ENCODE data around the gene ACACA. TPM values are rescaled to one million over a fixed set of nuclear protein-coding genes. Genes with fewer than 3 reads are reported as not detected.

Gene ACACA
- total and polyA plus RNA-seq, 9 of the 15 experiments (the other 6 are each of a cell fraction or from before 2014, with no cell fraction given) = 35.9 to 135 (median 88.4) TPM

DNA sequence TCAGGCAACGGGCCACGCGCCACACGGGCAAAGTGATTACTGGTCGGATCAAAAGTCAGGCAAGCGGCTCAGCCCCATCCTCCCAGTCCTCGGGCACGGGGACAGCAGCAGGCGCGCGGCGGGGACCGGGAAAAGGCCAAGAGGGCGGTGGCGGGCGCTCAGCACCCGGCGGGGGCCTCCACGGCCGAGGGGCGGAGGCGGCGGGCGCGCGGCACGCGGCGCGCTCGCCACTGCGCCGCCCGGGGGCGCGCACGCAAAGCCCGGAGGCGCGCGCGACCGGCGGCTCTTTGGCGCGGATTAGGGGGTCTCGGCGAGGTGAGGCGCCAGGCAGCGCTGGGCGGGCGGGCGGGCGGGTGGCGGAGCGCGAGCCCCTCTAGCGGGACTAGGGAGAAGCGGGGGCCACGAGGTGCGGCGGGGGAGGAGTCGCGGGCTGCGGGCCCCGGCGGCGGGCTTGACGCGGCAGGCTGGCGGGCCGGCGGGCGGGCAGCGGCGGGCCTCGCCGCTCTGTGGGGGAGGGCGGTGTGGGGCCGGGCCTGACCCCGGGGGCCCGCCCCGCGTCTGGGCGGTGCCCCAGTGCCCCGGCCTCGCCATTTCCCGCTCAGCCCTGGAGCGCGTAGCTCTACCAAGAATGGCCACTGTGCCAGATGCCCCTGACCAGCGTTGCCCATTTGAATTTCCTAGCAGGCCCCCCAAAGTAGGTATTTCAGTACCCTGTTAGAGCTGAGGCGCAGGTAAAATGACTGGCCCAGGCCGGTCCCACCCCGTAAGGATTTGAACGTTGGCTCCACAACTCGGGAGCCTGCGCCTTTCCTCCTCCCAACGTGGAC lies at the start of gene ACACA, which contains the start of gene TADA2A (continued):
- TF ChIP-seq, protein P1, sequence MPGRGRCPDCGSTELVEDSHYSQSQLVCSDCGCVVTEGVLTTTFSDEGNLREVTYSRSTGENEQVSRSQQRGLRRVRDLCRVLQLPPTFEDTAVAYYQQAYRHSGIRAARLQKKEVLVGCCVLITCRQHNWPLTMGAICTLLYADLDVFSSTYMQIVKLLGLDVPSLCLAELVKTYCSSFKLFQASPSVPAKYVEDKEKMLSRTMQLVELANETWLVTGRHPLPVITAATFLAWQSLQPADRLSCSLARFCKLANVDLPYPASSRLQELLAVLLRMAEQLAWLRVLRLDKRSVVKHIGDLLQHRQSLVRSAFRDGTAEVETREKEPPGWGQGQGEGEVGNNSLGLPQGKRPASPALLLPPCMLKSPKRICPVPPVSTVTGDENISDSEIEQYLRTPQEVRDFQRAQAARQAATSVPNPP (IDR thresholded peaks at IDR 0.05; ENCODE audit: borderline replicate concordance, insufficient read depth, insufficient read length) = no peak
- TF ChIP-seq CTBP1 (IDR thresholded peaks at IDR 0.05; ENCODE audit: borderline replicate concordance) (no peak; the same call in 1 of the 2 replicates), MCM2 (IDR thresholded peaks at IDR 0.05; ENCODE audit: low read depth) (no peak), ZNF384 (IDR thresholded peaks at IDR 0.05; ENCODE audit: low read depth, low read length) (no peak), HMG20B (CRISPR knock-in tag; IDR thresholded peaks at IDR 0.05) (no peak), RUNX1 (IDR thresholded peaks at IDR 0.05; ENCODE audit: low read depth) (no peak), STAG1 (CRISPR knock-in tag; IDR thresholded peaks at IDR 0.05; ENCODE audit: borderline replicate concordance) (no peak), ZKSCAN3 (CRISPR knock-in tag; IDR thresholded peaks at IDR 0.05) (no peak), ELF2 (CRISPR knock-in tag; IDR thresholded peaks at IDR 0.05) (0 out of 2 replicates have a peak, but pooled peaks have one; percentile 20), ATF1 (CRISPR knock-in tag; IDR thresholded peaks at IDR 0.05) (no peak), ATF1 (tag; IDR thresholded peaks at IDR 0.05) (no peak), ZBTB1 (CRISPR knock-in tag; IDR thresholded peaks at IDR 0.05; ENCODE audit: borderline replicate concordance, low read depth) (peak; percentile 34; the same call in 1 of the 2 replicates), NR4A1 (CRISPR knock-in tag; IDR thresholded peaks at IDR 0.05) (0 out of 2 replicates have a peak, but pooled peaks have one; percentile 76), NR4A1 (tag; IDR thresholded peaks at IDR 0.05) (peak; percentile 15; the same call in 1 of the 2 replicates), MAFK (IDR thresholded peaks at IDR 0.05; ENCODE audit: low read length) (no peak), NRF1 (conservative IDR thresholded peaks at IDR 0.05 in 1 of 2, IDR thresholded peaks at IDR 0.05 in 1 of 2) (peak; percentile 64 to 70), BRF1 (IDR thresholded peaks at IDR 0.05; ENCODE audit: borderline replicate concordance, extremely low read depth, insufficient read length) (no peak)
- TF ChIP-seq, protein P2, sequence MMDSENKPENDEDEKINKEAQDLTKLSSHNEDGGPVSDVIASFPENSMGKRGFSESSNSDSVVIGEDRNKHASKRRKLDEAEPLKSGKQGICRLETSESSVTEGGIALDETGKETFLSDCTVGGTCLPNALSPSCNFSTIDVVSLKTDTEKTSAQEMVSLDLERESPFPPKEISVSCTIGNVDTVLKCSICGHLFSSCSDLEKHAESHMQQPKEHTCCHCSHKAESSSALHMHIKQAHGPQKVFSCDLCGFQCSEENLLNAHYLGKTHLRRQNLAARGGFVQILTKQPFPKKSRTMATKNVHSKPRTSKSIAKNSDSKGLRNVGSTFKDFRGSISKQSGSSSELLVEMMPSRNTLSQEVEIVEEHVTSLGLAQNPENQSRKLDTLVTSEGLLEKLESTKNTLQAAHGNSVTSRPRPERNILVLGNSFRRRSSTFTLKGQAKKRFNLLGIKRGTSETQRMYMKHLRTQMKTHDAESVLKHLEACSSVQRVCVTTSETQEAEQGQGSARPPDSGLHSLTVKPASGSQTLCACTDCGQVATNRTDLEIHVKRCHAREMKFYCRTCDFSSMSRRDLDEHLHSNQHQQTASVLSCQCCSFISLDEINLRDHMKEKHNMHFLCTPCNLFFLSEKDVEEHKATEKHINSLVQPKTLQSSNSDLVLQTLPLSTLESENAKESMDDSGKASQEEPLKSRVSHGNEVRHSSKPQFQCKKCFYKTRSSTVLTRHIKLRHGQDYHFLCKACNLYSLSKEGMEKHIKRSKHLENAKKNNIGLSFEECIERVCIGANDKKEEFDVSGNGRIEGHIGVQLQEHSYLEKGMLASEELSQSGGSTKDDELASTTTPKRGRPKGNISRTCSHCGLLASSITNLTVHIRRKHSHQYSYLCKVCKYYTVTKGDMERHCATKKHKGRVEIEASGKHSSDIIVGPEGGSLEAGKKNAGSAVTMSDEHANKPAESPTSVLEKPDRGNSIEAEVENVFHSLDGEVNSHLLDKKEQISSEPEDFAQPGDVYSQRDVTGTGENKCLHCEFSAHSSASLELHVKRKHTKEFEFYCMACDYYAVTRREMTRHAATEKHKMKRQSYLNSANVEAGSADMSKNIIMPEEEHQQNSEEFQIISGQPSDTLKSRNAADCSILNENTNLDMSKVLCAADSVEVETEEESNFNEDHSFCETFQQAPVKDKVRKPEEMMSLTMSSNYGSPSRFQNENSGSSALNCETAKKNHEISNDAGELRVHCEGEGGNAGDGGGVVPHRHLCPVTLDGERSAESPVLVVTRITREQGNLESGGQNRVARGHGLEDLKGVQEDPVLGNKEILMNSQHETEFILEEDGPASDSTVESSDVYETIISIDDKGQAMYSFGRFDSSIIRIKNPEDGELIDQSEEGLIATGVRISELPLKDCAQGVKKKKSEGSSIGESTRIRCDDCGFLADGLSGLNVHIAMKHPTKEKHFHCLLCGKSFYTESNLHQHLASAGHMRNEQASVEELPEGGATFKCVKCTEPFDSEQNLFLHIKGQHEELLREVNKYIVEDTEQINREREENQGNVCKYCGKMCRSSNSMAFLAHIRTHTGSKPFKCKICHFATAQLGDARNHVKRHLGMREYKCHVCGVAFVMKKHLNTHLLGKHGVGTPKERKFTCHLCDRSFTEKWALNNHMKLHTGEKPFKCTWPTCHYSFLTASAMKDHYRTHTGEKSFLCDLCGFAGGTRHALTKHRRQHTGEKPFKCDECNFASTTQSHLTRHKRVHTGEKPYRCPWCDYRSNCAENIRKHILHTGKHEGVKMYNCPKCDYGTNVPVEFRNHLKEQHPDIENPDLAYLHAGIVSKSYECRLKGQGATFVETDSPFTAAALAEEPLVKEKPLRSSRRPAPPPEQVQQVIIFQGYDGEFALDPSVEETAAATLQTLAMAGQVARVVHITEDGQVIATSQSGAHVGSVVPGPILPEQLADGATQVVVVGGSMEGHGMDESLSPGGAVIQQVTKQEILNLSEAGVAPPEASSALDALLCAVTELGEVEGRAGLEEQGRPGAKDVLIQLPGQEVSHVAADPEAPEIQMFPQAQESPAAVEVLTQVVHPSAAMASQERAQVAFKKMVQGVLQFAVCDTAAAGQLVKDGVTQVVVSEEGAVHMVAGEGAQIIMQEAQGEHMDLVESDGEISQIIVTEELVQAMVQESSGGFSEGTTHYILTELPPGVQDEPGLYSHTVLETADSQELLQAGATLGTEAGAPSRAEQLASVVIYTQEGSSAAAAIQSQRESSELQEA (IDR thresholded peaks at IDR 0.05; ENCODE audit: low read depth) = no peak
- TF ChIP-seq, protein P3, sequence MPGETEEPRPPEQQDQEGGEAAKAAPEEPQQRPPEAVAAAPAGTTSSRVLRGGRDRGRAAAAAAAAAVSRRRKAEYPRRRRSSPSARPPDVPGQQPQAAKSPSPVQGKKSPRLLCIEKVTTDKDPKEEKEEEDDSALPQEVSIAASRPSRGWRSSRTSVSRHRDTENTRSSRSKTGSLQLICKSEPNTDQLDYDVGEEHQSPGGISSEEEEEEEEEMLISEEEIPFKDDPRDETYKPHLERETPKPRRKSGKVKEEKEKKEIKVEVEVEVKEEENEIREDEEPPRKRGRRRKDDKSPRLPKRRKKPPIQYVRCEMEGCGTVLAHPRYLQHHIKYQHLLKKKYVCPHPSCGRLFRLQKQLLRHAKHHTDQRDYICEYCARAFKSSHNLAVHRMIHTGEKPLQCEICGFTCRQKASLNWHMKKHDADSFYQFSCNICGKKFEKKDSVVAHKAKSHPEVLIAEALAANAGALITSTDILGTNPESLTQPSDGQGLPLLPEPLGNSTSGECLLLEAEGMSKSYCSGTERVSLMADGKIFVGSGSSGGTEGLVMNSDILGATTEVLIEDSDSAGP (CRISPR knock-in tag; IDR thresholded peaks at IDR 0.05) = no peak

All from K562 (cell line).